Measurements from ENCODE around the gene FLOT1.

FLOT1 gene

DNA sequence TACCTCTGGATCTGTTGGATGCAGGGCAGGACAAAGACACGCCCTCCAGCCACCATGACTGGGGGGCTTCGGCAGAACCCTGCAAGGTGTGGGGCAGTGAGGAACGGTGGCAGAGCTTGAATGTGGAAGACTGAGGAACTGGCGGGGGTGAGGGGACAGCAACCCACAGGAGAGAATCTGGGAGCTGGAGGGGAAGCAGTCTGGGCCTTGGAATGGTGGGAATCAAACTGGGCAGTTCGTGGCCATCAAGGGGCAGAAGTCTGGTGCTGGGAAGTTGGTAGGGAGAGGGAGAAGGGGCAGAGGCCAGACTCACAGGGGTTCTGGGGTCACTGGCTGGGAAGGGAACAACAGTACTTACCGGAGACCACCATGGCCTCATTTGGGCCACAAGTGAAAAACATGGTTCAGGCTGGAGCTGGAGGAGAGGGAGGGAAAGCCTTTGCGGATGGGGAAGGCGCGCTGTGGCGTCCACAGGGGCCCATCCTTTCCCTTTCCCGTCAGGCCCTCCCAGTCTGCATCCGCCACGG lies 635 bp downstream of the FLOT1 start:
- Histone ChIP-seq H3K79me2 (ENCODE audit: insufficient read depth, low read length) (peaks cover 7% of the 10 kb centered on the region; the same call in 1 of the 2 replicates), H3K9me3 (ENCODE audit: insufficient read depth, low read length) (no peaks in the 10 kb centered on the region), H3K36me3 (ENCODE audit: low read length) (peaks cover 15% of the 10 kb centered on the region; the same call in 1 of the 2 replicates), H3K27ac (ENCODE audit: low read depth, low read length) (0 out of 2 replicates have a peak overlapping the region, but pooled peaks have one; percentile 7), H3F3A (ENCODE audit: insufficient read depth) (peaks cover 16% of the 10 kb centered on the region), H2AFZ (ENCODE audit: low read depth, low read length, severe bottlenecking) (peak overlapping the region; percentile 86), H4K20me1 (ENCODE audit: low read depth, low read length) (no peaks in the 10 kb centered on the region), H3K4me3 (ENCODE audit: insufficient read depth, low read length, poor library complexity, severe bottlenecking) (peak overlapping the region; percentile 83), H3K27me3 (ENCODE audit: low read length) (no peaks in the 10 kb centered on the region), H3K4me2 (ENCODE audit: low read depth, low read length, poor library complexity, severe bottlenecking) (peak overlapping the region; percentile 74), H3K9me2 (replicated peaks; ENCODE audit: insufficient read depth, low read length) (no peaks in the 10 kb centered on the region), H3K9ac (ENCODE audit: low read length) (peak overlapping the region; percentile 78)
- no peak for TF ChIP-seq EZH2phosphoT487 (conservative IDR thresholded peaks at IDR 0.05; ENCODE audit: low read length)
- TF ChIP-seq, protein P1, sequence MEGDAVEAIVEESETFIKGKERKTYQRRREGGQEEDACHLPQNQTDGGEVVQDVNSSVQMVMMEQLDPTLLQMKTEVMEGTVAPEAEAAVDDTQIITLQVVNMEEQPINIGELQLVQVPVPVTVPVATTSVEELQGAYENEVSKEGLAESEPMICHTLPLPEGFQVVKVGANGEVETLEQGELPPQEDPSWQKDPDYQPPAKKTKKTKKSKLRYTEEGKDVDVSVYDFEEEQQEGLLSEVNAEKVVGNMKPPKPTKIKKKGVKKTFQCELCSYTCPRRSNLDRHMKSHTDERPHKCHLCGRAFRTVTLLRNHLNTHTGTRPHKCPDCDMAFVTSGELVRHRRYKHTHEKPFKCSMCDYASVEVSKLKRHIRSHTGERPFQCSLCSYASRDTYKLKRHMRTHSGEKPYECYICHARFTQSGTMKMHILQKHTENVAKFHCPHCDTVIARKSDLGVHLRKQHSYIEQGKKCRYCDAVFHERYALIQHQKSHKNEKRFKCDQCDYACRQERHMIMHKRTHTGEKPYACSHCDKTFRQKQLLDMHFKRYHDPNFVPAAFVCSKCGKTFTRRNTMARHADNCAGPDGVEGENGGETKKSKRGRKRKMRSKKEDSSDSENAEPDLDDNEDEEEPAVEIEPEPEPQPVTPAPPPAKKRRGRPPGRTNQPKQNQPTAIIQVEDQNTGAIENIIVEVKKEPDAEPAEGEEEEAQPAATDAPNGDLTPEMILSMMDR (IDR thresholded peaks at IDR 0.05; ENCODE audit: insufficient read depth, low read length, poor library complexity, severe bottlenecking), result no peak

DNA sequence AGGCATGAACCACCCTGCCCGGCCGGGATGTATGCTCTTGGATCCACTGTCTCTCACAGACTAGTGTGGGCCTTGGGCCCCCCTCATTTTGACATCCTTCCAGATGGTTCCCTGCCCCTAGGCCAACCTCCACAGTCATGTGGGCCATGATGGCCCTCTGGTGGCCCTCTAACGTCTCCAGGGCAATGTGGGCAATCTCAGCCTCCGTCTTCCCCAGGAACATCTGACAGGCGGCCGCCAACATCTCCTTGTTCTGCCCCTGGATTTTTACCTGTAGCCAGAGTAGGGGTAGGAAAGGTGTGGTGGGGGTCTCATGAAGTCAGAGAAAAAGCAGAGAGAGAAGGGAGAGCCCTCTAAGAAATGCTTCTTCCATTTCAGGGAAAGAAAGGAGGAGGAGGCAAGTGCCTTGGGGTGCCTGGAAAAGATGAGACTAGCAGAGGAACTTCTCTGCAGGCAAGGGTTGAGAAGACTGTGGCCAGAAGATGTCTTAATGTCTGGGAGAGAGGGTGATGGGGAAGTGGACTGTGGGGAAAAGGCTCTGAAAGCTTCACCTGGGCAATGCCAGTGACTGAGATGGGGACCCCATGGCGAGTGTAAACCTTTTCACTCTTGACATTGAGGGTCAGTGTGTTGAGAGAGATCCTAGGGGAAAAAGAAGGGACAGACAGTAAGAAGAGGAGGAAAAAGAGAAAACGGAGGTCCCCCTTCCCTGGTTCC lies 1.3 kb downstream of the FLOT1 start:
- H3K27me3 ChIP-seq (ENCODE audit: low read length), result no peaks in the 10 kb centered on the region
- no peaks in the 10 kb centered on the region for H4K20me1 ChIP-seq (ENCODE audit: low read depth, low read length)
- H3K4me2 ChIP-seq (ENCODE audit: low read depth, low read length, poor library complexity, severe bottlenecking), result peak overlapping the region; percentile 74
- TF ChIP-seq EZH2phosphoT487 (conservative IDR thresholded peaks at IDR 0.05; ENCODE audit: low read length), result no peak
- TF ChIP-seq, protein P1 (IDR thresholded peaks at IDR 0.05; ENCODE audit: insufficient read depth, low read length, poor library complexity, severe bottlenecking), result no peak
- H3K36me3 ChIP-seq (ENCODE audit: low read length), result peaks cover 15% of the 10 kb centered on the region; the same call in 1 of the 2 replicates
- H3K9me3 ChIP-seq (ENCODE audit: insufficient read depth, low read length), result no peaks in the 10 kb centered on the region
- H3K4me3 ChIP-seq (ENCODE audit: insufficient read depth, low read length, poor library complexity, severe bottlenecking), result peak overlapping the region; percentile 83
- H2AFZ ChIP-seq (ENCODE audit: low read depth, low read length, severe bottlenecking), result no peak overlapping the region
- H3K9me2 ChIP-seq (replicated peaks; ENCODE audit: insufficient read depth, low read length), result no peaks in the 10 kb centered on the region
- peaks cover 7% of the 10 kb centered on the region; the same call in 1 of the 2 replicates for H3K79me2 ChIP-seq (ENCODE audit: insufficient read depth, low read length)
- H3F3A ChIP-seq (ENCODE audit: insufficient read depth), result peaks cover 16% of the 10 kb centered on the region
- H3K27ac ChIP-seq (ENCODE audit: low read depth, low read length), result no peak overlapping the region
- H3K9ac ChIP-seq (ENCODE audit: low read length), result peak overlapping the region; percentile 78

DNA sequence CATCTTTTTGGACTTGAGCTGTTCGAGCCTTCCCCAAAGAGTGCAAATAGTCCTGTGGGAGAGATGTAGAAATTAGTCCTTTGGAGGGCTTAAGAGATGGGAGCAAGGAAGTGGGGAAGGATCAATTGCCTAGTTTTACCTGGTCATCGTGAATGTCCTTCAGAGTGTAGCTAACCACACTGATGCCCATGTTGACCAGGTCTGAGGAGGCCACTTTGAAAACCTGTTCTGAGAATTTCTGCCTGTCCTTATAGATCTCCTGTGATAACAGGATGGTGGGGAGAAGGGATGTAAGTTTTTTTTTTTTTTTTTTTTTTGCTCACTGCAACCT lies 2.0 kb downstream of the FLOT1 start:
- Histone ChIP-seq H3K4me2 (ENCODE audit: low read depth, low read length, poor library complexity, severe bottlenecking) (no peak overlapping the region), H3K27ac (ENCODE audit: low read depth, low read length) (no peak overlapping the region), H3K27me3 (ENCODE audit: low read length) (no peaks in the 10 kb centered on the region), H3K36me3 (ENCODE audit: low read length) (peaks cover 15% of the 10 kb centered on the region; the same call in 1 of the 2 replicates), H3K9me3 (ENCODE audit: insufficient read depth, low read length) (no peaks in the 10 kb centered on the region), H3K79me2 (ENCODE audit: insufficient read depth, low read length) (peaks cover 7% of the 10 kb centered on the region; the same call in 1 of the 2 replicates), H2AFZ (ENCODE audit: low read depth, low read length, severe bottlenecking) (no peak overlapping the region), H3K9ac (ENCODE audit: low read length) (no peak overlapping the region), H3K4me3 (ENCODE audit: insufficient read depth, low read length, poor library complexity, severe bottlenecking) (no peak overlapping the region), H3F3A (ENCODE audit: insufficient read depth) (peaks cover 16% of the 10 kb centered on the region), H3K9me2 (replicated peaks; ENCODE audit: insufficient read depth, low read length) (no peaks in the 10 kb centered on the region), H4K20me1 (ENCODE audit: low read depth, low read length) (no peaks in the 10 kb centered on the region)
- TF ChIP-seq EZH2phosphoT487 (conservative IDR thresholded peaks at IDR 0.05; ENCODE audit: low read length), result no peak
- TF ChIP-seq, protein P1 (IDR thresholded peaks at IDR 0.05; ENCODE audit: insufficient read depth, low read length, poor library complexity, severe bottlenecking), result no peak

Data from SU-DHL-6 (cell line).